Measurements from ENCODE around the gene CPSF4L. TPM values are rescaled to one million over a fixed set of nuclear protein-coding genes. Genes with fewer than 3 reads are reported as not detected.

CPSF4L gene
- total and polyA plus RNA-seq, 2 of the 13 experiments (the other 11 are each of a cell fraction or from before 2014, with no cell fraction given), result 0.73 to 1.6 TPM

DNA sequence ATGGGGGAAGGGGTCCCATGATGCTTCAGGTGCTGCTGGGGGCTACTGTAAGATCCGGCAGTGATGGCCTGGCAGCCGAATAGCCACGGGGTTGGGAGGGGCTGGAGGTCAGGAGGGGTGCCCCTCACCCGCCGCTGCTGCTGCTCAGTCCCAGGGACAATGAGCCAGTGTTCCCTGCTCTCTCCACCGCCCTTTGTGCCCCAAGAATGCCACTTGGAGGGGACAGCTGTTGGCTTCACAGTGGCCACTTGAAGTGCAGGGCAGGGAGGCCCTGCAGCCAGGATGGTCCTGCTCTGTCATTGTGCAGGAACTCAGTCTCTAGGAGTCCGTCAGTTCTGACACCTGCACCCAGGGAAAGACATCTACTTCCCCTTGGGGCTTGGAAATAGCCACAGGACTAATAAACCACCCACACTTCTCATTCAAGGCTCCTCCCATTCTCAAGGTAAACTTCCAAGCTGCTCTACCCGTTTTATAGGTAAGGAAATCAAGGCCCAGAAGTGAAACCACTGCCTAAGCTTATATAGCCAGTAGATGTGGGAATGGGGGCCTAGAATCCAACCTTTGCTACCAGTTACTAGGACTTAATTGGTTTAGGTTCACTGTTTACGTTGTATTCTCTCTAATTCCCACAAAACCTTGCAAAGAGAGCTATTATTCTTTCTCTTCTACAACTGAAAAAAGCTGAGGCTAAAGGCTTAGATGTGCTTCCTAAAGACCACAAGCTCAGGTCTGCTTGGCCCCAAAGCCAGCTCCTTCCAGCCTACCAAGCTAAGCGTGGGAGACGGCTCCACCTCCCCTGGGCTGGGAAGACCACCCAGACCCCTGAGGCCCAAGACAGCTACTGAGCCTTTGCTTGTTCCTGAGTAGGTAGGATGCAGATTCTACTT is 6.2 kb upstream of the CPSF4L start (continued):
- TF ChIP-seq WIZ (CRISPR knock-in tag; IDR thresholded peaks at IDR 0.05) (no peak), ZNF225 (CRISPR knock-in tag; IDR thresholded peaks at IDR 0.05) (no peak), ZNF589 (CRISPR knock-in tag; conservative IDR thresholded peaks at IDR 0.05) (no peak), KLF9 (CRISPR knock-in tag; IDR thresholded peaks at IDR 0.05; ENCODE audit: low read depth) (no peak), HDAC1 (CRISPR knock-in tag; IDR thresholded peaks at IDR 0.05) (peak; percentile 41), ZNF441 (CRISPR knock-in tag; IDR thresholded peaks at IDR 0.05; ENCODE audit: borderline replicate concordance) (no peak), ZNF672 (CRISPR knock-in tag; IDR thresholded peaks at IDR 0.05) (no peak), ZNF431 (CRISPR knock-in tag; IDR thresholded peaks at IDR 0.05; ENCODE audit: borderline replicate concordance, low read depth) (no peak), PHF5A (CRISPR knock-in tag; IDR thresholded peaks at IDR 0.05; ENCODE audit: low read depth, unreplicated experiment) (no peak), HNF4A (CRISPR knock-in tag; IDR thresholded peaks at IDR 0.05) (peak; percentile 54), RXRA (CRISPR knock-in tag; IDR thresholded peaks at IDR 0.05) (peak; percentile 78), ASH2L (IDR thresholded peaks at IDR 0.05; ENCODE audit: insufficient read length, low read depth, low read length) (no peak), NCOA2 (CRISPR knock-in tag; IDR thresholded peaks at IDR 0.05) (peak; percentile 37; the same call in 1 of the 2 replicates), SSRP1 (CRISPR knock-in tag; IDR thresholded peaks at IDR 0.05) (no peak), ZNF30 (CRISPR knock-in tag; IDR thresholded peaks at IDR 0.05) (peak; percentile 76; the same call in 1 of the 2 replicates), ZNF749 (CRISPR knock-in tag; IDR thresholded peaks at IDR 0.05; ENCODE audit: borderline replicate concordance) (0 out of 2 replicates have a peak, but pooled peaks have one; percentile 56), NBN (conservative IDR thresholded peaks at IDR 0.05) (no peak)
- TF ChIP-seq, protein P1, sequence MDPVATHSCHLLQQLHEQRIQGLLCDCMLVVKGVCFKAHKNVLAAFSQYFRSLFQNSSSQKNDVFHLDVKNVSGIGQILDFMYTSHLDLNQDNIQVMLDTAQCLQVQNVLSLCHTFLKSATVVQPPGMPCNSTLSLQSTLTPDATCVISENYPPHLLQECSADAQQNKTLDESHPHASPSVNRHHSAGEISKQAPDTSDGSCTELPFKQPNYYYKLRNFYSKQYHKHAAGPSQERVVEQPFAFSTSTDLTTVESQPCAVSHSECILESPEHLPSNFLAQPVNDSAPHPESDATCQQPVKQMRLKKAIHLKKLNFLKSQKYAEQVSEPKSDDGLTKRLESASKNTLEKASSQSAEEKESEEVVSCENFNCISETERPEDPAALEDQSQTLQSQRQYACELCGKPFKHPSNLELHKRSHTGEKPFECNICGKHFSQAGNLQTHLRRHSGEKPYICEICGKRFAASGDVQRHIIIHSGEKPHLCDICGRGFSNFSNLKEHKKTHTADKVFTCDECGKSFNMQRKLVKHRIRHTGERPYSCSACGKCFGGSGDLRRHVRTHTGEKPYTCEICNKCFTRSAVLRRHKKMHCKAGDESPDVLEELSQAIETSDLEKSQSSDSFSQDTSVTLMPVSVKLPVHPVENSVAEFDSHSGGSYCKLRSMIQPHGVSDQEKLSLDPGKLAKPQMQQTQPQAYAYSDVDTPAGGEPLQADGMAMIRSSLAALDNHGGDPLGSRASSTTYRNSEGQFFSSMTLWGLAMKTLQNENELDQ (CRISPR knock-in tag; IDR thresholded peaks at IDR 0.05; ENCODE audit: borderline replicate concordance), result 0 out of 2 replicates have a peak, but pooled peaks have one; percentile 35
- TF ChIP-seq, protein P2, sequence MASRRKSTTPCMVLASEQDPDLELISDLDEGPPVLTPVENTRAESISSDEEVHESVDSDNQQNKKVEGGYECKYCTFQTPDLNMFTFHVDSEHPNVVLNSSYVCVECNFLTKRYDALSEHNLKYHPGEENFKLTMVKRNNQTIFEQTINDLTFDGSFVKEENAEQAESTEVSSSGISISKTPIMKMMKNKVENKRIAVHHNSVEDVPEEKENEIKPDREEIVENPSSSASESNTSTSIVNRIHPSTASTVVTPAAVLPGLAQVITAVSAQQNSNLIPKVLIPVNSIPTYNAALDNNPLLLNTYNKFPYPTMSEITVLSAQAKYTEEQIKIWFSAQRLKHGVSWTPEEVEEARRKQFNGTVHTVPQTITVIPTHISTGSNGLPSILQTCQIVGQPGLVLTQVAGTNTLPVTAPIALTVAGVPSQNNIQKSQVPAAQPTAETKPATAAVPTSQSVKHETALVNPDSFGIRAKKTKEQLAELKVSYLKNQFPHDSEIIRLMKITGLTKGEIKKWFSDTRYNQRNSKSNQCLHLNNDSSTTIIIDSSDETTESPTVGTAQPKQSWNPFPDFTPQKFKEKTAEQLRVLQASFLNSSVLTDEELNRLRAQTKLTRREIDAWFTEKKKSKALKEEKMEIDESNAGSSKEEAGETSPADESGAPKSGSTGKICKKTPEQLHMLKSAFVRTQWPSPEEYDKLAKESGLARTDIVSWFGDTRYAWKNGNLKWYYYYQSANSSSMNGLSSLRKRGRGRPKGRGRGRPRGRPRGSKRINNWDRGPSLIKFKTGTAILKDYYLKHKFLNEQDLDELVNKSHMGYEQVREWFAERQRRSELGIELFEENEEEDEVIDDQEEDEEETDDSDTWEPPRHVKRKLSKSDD (CRISPR knock-in tag; IDR thresholded peaks at IDR 0.05; ENCODE audit: low read depth), result no peak
- TF ChIP-seq, protein P3, sequence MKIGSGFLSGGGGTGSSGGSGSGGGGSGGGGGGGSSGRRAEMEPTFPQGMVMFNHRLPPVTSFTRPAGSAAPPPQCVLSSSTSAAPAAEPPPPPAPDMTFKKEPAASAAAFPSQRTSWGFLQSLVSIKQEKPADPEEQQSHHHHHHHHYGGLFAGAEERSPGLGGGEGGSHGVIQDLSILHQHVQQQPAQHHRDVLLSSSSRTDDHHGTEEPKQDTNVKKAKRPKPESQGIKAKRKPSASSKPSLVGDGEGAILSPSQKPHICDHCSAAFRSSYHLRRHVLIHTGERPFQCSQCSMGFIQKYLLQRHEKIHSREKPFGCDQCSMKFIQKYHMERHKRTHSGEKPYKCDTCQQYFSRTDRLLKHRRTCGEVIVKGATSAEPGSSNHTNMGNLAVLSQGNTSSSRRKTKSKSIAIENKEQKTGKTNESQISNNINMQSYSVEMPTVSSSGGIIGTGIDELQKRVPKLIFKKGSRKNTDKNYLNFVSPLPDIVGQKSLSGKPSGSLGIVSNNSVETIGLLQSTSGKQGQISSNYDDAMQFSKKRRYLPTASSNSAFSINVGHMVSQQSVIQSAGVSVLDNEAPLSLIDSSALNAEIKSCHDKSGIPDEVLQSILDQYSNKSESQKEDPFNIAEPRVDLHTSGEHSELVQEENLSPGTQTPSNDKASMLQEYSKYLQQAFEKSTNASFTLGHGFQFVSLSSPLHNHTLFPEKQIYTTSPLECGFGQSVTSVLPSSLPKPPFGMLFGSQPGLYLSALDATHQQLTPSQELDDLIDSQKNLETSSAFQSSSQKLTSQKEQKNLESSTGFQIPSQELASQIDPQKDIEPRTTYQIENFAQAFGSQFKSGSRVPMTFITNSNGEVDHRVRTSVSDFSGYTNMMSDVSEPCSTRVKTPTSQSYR (CRISPR knock-in tag; IDR thresholded peaks at IDR 0.05; ENCODE audit: borderline replicate concordance), result peak; percentile 67
- TF ChIP-seq, protein P4, sequence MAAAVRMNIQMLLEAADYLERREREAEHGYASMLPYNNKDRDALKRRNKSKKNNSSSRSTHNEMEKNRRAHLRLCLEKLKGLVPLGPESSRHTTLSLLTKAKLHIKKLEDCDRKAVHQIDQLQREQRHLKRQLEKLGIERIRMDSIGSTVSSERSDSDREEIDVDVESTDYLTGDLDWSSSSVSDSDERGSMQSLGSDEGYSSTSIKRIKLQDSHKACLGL (CRISPR knock-in tag; IDR thresholded peaks at IDR 0.05), result peak; percentile 16; the same call in 1 of the 2 replicates

Measured in HepG2 (cell line).